GM23338 (cell line): ENCODE measurements around the gene PCK2. TPM values are rescaled to one million over a fixed set of nuclear protein-coding genes. Genes with fewer than 3 reads are reported as not detected.

ENCODE experiments used
- ATAC-seq: fragments of 200-7000 bp; cut with Tn5 transposase; 3 replicates; pipeline ENCODE4 v1.9.1; 2020
- DNase-seq: peaks from one replicate; pipeline ENCODE4 v3.0.0-alpha.2; 2015; ENCODE audit warnings: low spot score
- H2AFZ ChIP-seq: fragments of 200-600 bp; sonication (generic); 2 replicates; pipeline ENCODE4 v1.8.0; 2016; ENCODE audit warnings: antibody characterized with exemption, mild to moderate bottlenecking, moderate library complexity
- H3F3A ChIP-seq: fragments of 200-600 bp; sonication (generic); replicated peaks from 2 replicates; pipeline ENCODE4 v1.8.0; 2017; ENCODE audit warnings: antibody characterized with exemption, mixed run types, low read depth
- H3K27ac ChIP-seq: fragments of 200-600 bp; sonication (generic); 2 replicates; pipeline ENCODE4 v1.6.1; 2016; ENCODE audit warnings: low read depth
- H3K27me3 ChIP-seq: fragments of 200-600 bp; sonication (generic); 2 replicates; pipeline ENCODE4 v1.8.0; 2016; ENCODE audit warnings: mild to moderate bottlenecking, mixed run types, moderate library complexity; ENCODE audit not compliant: insufficient read depth
- H3K36me3 ChIP-seq: fragments of 200-600 bp; sonication (generic); 2 replicates; pipeline ENCODE4 v1.8.0; 2016; ENCODE audit warnings: mild to moderate bottlenecking; ENCODE audit not compliant: insufficient read depth
- H3K4me1 ChIP-seq: fragments of 200-600 bp; sonication (generic); 2 replicates; pipeline ENCODE4 v1.8.0; 2016; ENCODE audit warnings: mild to moderate bottlenecking, moderate library complexity; ENCODE audit not compliant: insufficient read depth
- H3K4me2 ChIP-seq: fragments of 200-600 bp; sonication (generic); 2 replicates; pipeline ENCODE4 v1.7.1; 2017; ENCODE audit warnings: mixed run types
- H3K4me3 ChIP-seq: fragments of 200-600 bp; sonication (generic); 2 replicates; pipeline ENCODE4 v1.6.1; 2016; ENCODE audit warnings: mixed run types
- H3K79me2 ChIP-seq: fragments of 200-600 bp; sonication (generic); replicated peaks from 2 replicates; pipeline ENCODE4 v1.8.0; 2017; ENCODE audit warnings: mild to moderate bottlenecking; ENCODE audit not compliant: insufficient read depth
- H3K9me2 ChIP-seq: fragments of 200-600 bp; sonication (generic); 2 replicates; pipeline ENCODE4 v1.8.0; 2017; ENCODE audit not compliant: insufficient read depth
- H4K20me1 ChIP-seq: fragments of 200-600 bp; sonication (generic); replicated peaks from 2 replicates; pipeline ENCODE4 v1.8.0; 2017; ENCODE audit warnings: mild to moderate bottlenecking; ENCODE audit not compliant: insufficient read depth
- H3K27ac Mint-ChIP-seq: 2 replicates; pipeline ENCODE4 v1.8.0; 2020; ENCODE audit warnings: inconsistent platforms, mild to moderate bottlenecking, moderate library complexity, mixed read lengths
- H3K27me3 Mint-ChIP-seq: 3 replicates; pipeline ENCODE4 v1.8.0; 2022; ENCODE audit warnings: low read depth, mild to moderate bottlenecking, moderate library complexity, mixed read lengths, inconsistent platforms; ENCODE audit not compliant: insufficient read depth, poor library complexity
- H3K36me3 Mint-ChIP-seq: 3 replicates; pipeline ENCODE4 v1.8.0; 2021; ENCODE audit warnings: low read depth, mild to moderate bottlenecking, inconsistent platforms, moderate library complexity, mixed read lengths
- H3K4me1 Mint-ChIP-seq: 3 replicates; pipeline ENCODE4 v1.8.0; 2020; ENCODE audit warnings: mild to moderate bottlenecking, inconsistent platforms, mixed read lengths
- H3K4me3 Mint-ChIP-seq: 3 replicates; pipeline ENCODE4 v1.8.0; 2021; ENCODE audit warnings: moderate library complexity, mild to moderate bottlenecking, inconsistent platforms, mixed read lengths
- H3K9me3 Mint-ChIP-seq: 3 replicates; pipeline ENCODE4 v1.8.0; 2020; ENCODE audit warnings: moderate library complexity, mild to moderate bottlenecking, inconsistent platforms, mixed read lengths
- CREB1 ChIP-seq: fragments of 250-450 bp; sonication (Bioruptor Pico); IDR thresholded peaks from 2 replicates; pipeline ENCODE4 v1.5.0; 2020; ENCODE audit warnings: low read depth, mild to moderate bottlenecking, moderate library complexity
- EZH2 ChIP-seq: fragments of 200-600 bp; sonication (generic); IDR thresholded peaks from one replicate; pipeline ENCODE4 v1.8.0; 2017; ENCODE audit warnings: antibody characterized with exemption, mild to moderate bottlenecking, low read depth; ENCODE audit not compliant: unreplicated experiment
- EZH2phosphoT487 ChIP-seq: fragments of 200-600 bp; sonication (generic); IDR thresholded peaks from one replicate; pipeline ENCODE4 v1.8.1; 2018; ENCODE audit warnings: antibody characterized with exemption; ENCODE audit not compliant: unreplicated experiment
- JUNB ChIP-seq: IDR thresholded peaks from one replicate; pipeline ENCODE4 v1.6.1; 2016; ENCODE audit warnings: antibody characterized with exemption; ENCODE audit not compliant: unreplicated experiment
- NANOG ChIP-seq: IDR thresholded peaks from 2 replicates; pipeline ENCODE4 v1.6.1; 2016; ENCODE audit warnings: antibody characterized with exemption, borderline replicate concordance
- POLR2AphosphoS5 ChIP-seq: IDR thresholded peaks from 2 replicates; pipeline ENCODE4 v1.6.1; 2016; ENCODE audit warnings: antibody characterized with exemption, low read depth
- STAT1 ChIP-seq: IDR thresholded peaks from one replicate; pipeline ENCODE4 v1.6.1; 2016; ENCODE audit warnings: antibody characterized with exemption; ENCODE audit not compliant: unreplicated experiment
- ZNF114 ChIP-seq: fragments of 250-450 bp; sonication (Bioruptor Pico); IDR thresholded peaks from 2 replicates; pipeline ENCODE4 v1.5.0; 2020; ENCODE audit warnings: mild to moderate bottlenecking, moderate library complexity
- ZNF331 ChIP-seq: fragments of 250-450 bp; sonication (Bioruptor Pico); IDR thresholded peaks from 2 replicates; pipeline ENCODE4 v1.5.0; 2020; ENCODE audit warnings: low read depth, mild to moderate bottlenecking, moderate library complexity
- polyA plus RNA-seq: library from polyadenylated mRNA; unstranded; fragments of >200 nt; fragmentation: Nextera tagmentation; extraction: Ambion mirVana; gene quantifications from 2 replicates; pipeline ENCODE4 v1.2.1, GENCODE V29; 2016
- total RNA-seq: library from RNA; depleted of rRNA; stranded (reverse); fragments of >200 nt; shearing (Covaris generic); gene quantifications from 2 replicates; pipeline ENCODE4 v1.2.3, GENCODE V29; 2014
- TF ChIP-seq, protein P1 (sequence below): fragments of 250-450 bp; sonication (Bioruptor Pico); IDR thresholded peaks from 2 replicates; pipeline ENCODE4 v1.5.0; 2020; ENCODE audit warnings: mild to moderate bottlenecking, moderate library complexity
- TF ChIP-seq, protein P2 (sequence below): IDR thresholded peaks from 2 replicates; pipeline ENCODE4 v1.6.1; 2016; ENCODE audit warnings: antibody characterized with exemption
- TF ChIP-seq, protein P3 (sequence below): IDR thresholded peaks from one replicate; pipeline ENCODE4 v1.6.1; 2018; ENCODE audit warnings: antibody characterized with exemption; ENCODE audit not compliant: unreplicated experiment
- TF ChIP-seq, protein P4 (sequence below), 2 experiments: fragments of 200-600 bp in 1 of 2; sonication (generic) in 1 of 2; conservative IDR thresholded peaks; 2 replicates each; pipeline versions ENCODE4 v1.5.1 to v1.6.1; 2016 to 2017; ENCODE audit warnings: antibody characterized with exemption in 2 of 2, low read depth in 2 of 2, mild to moderate bottlenecking in 2 of 2, moderate library complexity in 1 of 2

PCK2 gene
- total and polyA plus RNA-seq, 2 experiments from 2014 or later = 53.5 to 103 TPM

DNA sequence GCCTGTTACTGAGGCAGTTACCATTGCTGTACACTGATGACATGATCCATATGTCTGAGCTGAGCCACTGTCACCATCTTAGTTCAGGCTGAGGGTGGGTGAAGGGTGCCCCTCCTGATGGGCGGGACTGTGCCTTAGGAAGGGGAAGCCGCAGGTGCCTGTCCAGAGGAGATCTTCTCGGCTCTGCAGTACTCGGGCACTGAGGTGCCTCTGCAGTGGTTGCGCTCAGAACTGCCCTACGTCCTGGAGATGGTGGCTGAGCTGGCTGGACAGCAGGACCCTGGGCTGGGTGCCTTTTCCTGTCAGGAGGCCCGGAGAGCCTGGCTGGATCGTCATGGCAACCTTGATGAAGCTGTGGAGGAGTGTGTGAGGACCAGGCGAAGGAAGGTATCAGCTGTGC, 56.9 kb downstream of the PCK2 start:
- H3K4me1 Mint-ChIP-seq = peaks cover 14% of the 10 kb centered on the region
- Histone ChIP-seq H3K36me3 (peaks cover 33% of the 10 kb centered on the region), H3F3A (no peaks in the 10 kb centered on the region), H3K9me2 (no peaks in the 10 kb centered on the region), H3K79me2 (peaks cover 23% of the 10 kb centered on the region), H3K4me3 (no peak overlapping the region), H4K20me1 (peaks cover 12% of the 10 kb centered on the region; the same call in 1 of the 2 replicates), H3K27me3 (no peaks in the 10 kb centered on the region), H3K27ac (no peak overlapping the region), H2AFZ (no peak overlapping the region), H3K4me2 (no peak overlapping the region), H3K4me1 (peaks cover 6% of the 10 kb centered on the region; the same call in 1 of the 2 replicates)
- no peak overlapping the region for H3K27ac Mint-ChIP-seq
- ATAC-seq (no peak), DNase-seq (no peak)
- no peak overlapping the region for H3K4me3 Mint-ChIP-seq
- H3K27me3 Mint-ChIP-seq = peaks cover 11% of the 10 kb centered on the region
- no peaks in the 10 kb centered on the region; the same call in 2 of the 3 replicates for H3K9me3 Mint-ChIP-seq
- TF ChIP-seq, protein P1, sequence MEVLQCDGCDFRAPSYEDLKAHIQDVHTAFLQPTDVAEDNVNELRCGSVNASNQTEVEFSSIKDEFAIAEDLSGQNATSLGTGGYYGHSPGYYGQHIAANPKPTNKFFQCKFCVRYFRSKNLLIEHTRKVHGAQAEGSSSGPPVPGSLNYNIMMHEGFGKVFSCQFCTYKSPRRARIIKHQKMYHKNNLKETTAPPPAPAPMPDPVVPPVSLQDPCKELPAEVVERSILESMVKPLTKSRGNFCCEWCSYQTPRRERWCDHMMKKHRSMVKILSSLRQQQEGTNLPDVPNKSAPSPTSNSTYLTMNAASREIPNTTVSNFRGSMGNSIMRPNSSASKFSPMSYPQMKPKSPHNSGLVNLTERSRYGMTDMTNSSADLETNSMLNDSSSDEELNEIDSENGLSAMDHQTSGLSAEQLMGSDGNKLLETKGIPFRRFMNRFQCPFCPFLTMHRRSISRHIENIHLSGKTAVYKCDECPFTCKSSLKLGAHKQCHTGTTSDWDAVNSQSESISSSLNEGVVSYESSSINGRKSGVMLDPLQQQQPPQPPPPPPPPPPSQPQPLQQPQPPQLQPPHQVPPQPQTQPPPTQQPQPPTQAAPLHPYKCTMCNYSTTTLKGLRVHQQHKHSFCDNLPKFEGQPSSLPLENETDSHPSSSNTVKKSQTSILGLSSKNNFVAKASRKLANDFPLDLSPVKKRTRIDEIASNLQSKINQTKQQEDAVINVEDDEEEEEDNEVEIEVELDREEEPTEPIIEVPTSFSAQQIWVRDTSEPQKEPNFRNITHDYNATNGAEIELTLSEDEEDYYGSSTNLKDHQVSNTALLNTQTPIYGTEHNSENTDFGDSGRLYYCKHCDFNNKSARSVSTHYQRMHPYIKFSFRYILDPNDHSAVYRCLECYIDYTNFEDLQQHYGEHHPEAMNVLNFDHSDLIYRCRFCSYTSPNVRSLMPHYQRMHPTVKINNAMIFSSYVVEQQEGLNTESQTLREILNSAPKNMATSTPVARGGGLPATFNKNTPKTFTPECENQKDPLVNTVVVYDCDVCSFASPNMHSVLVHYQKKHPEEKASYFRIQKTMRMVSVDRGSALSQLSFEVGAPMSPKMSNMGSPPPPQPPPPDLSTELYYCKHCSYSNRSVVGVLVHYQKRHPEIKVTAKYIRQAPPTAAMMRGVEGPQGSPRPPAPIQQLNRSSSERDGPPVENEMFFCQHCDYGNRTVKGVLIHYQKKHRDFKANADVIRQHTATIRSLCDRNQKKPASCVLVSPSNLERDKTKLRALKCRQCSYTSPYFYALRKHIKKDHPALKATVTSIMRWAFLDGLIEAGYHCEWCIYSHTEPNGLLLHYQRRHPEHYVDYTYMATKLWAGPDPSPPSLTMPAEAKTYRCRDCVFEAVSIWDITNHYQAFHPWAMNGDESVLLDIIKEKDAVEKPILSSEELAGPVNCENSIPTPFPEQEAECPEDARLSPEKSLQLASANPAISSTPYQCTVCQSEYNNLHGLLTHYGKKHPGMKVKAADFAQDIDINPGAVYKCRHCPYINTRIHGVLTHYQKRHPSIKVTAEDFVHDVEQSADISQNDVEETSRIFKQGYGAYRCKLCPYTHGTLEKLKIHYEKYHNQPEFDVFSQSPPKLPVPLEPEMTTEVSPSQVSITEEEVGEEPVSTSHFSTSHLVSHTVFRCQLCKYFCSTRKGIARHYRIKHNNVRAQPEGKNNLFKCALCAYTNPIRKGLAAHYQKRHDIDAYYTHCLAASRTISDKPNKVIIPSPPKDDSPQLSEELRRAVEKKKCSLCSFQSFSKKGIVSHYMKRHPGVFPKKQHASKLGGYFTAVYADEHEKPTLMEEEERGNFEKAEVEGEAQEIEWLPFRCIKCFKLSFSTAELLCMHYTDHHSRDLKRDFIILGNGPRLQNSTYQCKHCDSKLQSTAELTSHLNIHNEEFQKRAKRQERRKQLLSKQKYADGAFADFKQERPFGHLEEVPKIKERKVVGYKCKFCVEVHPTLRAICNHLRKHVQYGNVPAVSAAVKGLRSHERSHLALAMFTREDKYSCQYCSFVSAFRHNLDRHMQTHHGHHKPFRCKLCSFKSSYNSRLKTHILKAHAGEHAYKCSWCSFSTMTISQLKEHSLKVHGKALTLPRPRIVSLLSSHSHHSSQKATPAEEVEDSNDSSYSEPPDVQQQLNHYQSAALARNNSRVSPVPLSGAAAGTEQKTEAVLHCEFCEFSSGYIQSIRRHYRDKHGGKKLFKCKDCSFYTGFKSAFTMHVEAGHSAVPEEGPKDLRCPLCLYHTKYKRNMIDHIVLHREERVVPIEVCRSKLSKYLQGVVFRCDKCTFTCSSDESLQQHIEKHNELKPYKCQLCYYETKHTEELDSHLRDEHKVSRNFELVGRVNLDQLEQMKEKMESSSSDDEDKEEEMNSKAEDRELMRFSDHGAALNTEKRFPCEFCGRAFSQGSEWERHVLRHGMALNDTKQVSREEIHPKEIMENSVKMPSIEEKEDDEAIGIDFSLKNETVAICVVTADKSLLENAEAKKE (CRISPR knock-in tag) = no peak
- no peak for TF ChIP-seq POLR2AphosphoS5
- TF ChIP-seq CREB1 (CRISPR knock-in tag) = no peak
- no peak for TF ChIP-seq EZH2phosphoT487
- TF ChIP-seq, protein P2, sequence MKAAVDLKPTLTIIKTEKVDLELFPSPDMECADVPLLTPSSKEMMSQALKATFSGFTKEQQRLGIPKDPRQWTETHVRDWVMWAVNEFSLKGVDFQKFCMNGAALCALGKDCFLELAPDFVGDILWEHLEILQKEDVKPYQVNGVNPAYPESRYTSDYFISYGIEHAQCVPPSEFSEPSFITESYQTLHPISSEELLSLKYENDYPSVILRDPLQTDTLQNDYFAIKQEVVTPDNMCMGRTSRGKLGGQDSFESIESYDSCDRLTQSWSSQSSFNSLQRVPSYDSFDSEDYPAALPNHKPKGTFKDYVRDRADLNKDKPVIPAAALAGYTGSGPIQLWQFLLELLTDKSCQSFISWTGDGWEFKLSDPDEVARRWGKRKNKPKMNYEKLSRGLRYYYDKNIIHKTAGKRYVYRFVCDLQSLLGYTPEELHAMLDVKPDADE = no peak
- TF ChIP-seq EZH2 = no peak
- TF ChIP-seq, protein P3, sequence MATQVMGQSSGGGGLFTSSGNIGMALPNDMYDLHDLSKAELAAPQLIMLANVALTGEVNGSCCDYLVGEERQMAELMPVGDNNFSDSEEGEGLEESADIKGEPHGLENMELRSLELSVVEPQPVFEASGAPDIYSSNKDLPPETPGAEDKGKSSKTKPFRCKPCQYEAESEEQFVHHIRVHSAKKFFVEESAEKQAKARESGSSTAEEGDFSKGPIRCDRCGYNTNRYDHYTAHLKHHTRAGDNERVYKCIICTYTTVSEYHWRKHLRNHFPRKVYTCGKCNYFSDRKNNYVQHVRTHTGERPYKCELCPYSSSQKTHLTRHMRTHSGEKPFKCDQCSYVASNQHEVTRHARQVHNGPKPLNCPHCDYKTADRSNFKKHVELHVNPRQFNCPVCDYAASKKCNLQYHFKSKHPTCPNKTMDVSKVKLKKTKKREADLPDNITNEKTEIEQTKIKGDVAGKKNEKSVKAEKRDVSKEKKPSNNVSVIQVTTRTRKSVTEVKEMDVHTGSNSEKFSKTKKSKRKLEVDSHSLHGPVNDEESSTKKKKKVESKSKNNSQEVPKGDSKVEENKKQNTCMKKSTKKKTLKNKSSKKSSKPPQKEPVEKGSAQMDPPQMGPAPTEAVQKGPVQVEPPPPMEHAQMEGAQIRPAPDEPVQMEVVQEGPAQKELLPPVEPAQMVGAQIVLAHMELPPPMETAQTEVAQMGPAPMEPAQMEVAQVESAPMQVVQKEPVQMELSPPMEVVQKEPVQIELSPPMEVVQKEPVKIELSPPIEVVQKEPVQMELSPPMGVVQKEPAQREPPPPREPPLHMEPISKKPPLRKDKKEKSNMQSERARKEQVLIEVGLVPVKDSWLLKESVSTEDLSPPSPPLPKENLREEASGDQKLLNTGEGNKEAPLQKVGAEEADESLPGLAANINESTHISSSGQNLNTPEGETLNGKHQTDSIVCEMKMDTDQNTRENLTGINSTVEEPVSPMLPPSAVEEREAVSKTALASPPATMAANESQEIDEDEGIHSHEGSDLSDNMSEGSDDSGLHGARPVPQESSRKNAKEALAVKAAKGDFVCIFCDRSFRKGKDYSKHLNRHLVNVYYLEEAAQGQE = no peak
- no peak for TF ChIP-seq JUNB
- TF ChIP-seq ZNF114 (CRISPR knock-in tag) = no peak
- TF ChIP-seq NANOG = no peak
- TF ChIP-seq STAT1 = no peak
- TF ChIP-seq, protein P4, sequence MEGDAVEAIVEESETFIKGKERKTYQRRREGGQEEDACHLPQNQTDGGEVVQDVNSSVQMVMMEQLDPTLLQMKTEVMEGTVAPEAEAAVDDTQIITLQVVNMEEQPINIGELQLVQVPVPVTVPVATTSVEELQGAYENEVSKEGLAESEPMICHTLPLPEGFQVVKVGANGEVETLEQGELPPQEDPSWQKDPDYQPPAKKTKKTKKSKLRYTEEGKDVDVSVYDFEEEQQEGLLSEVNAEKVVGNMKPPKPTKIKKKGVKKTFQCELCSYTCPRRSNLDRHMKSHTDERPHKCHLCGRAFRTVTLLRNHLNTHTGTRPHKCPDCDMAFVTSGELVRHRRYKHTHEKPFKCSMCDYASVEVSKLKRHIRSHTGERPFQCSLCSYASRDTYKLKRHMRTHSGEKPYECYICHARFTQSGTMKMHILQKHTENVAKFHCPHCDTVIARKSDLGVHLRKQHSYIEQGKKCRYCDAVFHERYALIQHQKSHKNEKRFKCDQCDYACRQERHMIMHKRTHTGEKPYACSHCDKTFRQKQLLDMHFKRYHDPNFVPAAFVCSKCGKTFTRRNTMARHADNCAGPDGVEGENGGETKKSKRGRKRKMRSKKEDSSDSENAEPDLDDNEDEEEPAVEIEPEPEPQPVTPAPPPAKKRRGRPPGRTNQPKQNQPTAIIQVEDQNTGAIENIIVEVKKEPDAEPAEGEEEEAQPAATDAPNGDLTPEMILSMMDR (conservative IDR thresholded peaks at IDR 0.05; ENCODE audit: low read depth in 2 of 2) = no peak
- TF ChIP-seq ZNF331 (CRISPR knock-in tag) = no peak
- H3K36me3 Mint-ChIP-seq = peaks cover 71% of the 10 kb centered on the region
